ENCODE results near the gene CAPSL. TPM values are rescaled to one million over a fixed set of nuclear protein-coding genes. Genes with fewer than 3 reads are reported as not detected.
"Not testable (repeated sequence)": the region's sequence is repeated elsewhere in the genome, so short reads cannot be mapped to it uniquely, and the experiment has no call there.

Gene CAPSL
- total and polyA plus RNA-seq, 9 donors: 0.85 to 28.8 (median 1.8) TPM; not detected in 4

GRCh38 chr5:35856765-35857351, 81.6 kb downstream of the CAPSL start, which contains the start of gene IL7R:
Gene IL7R, plus strand, starts transcription at chr5:35856891. Its CDS starts 87 bp downstream, at chr5:35856978.
- H3K4me1 ChIP-seq (ENCODE audit: insufficient read depth): peaks cover 10% of the 10 kb centered on the region
- intact Hi-C loops (cut with DNase I): no loop called here
- H3K9me3 ChIP-seq: no peaks in the 10 kb centered on the region
- 2 to 7% (median 5%) methylated on average over 1 of the region's 1 CpG for WGBS, 3 donors
- H3K27me3 ChIP-seq: no peaks in the 10 kb centered on the region
- no peak within 1 kb of the TSS for H3K4me3 ChIP-seq
- DNase-seq: no peak
- H3K36me3 ChIP-seq: no peaks in the 10 kb centered on the region
- H3K27ac ChIP-seq: no peak within 1 kb of the TSS
- TF ChIP-seq CTCF (IDR thresholded peaks at IDR 0.05) (no peak), EP300 (IDR thresholded peaks at IDR 0.05) (no peak), POLR2A (IDR thresholded peaks at IDR 0.05) (no peak)

GRCh38 chr5:35856186-35856764, 82.1 kb downstream of the CAPSL start:
- 94 to 96% (median 94%) methylated on average over 5 of the region's 5 CpGs for WGBS, 3 donors
- H3K4me3 ChIP-seq; intact Hi-C loops (cut with DNase I); H3K27ac ChIP-seq; H3K36me3 ChIP-seq; DNase-seq; H3K9me3 ChIP-seq; H3K27me3 ChIP-seq: not testable (repeated sequence)
- H3K4me1 ChIP-seq (ENCODE audit: insufficient read depth): peaks cover 12% of the 10 kb centered on the region

GRCh38 chr5:35855187-35855586, 83.2 kb downstream of the CAPSL start:
- 43 to 53% (median 51%) methylated on average over 1 of the region's 1 CpG for WGBS, 3 donors

More at GRCh38 chr5:35855187-35855586, 83.2 kb downstream of the CAPSL start:
- no peak for DNase-seq
- Histone ChIP-seq H3K4me1 (ENCODE audit: insufficient read depth) (peaks cover 16% of the 10 kb centered on the region), H3K4me3 (no peak overlapping the region), H3K9me3 (no peaks in the 10 kb centered on the region), H3K27ac (no peak overlapping the region), H3K36me3 (no peaks in the 10 kb centered on the region), H3K27me3 (no peaks in the 10 kb centered on the region)
- TF ChIP-seq POLR2A (IDR thresholded peaks at IDR 0.05) (no peak), CTCF (IDR thresholded peaks at IDR 0.05) (no peak), EP300 (IDR thresholded peaks at IDR 0.05) (no peak)
- intact Hi-C loops (cut with DNase I): no loop called here

Small RNAs within 50 kb of the gene (small RNA-seq; reads per million reads assigned to genes)
- gene AC112204.1: not detected

Other genes starting within 250 kb of the CAPSL start
- 1 to 10 TPM in 5 of 7 donors, under 1 TPM in 2; 0.28 to 3.7 (median 3.2) TPM for gene IL7R, start 81.7 kb downstream of the CAPSL start, total RNA-seq
- gene IL7R, start 81.7 kb downstream of the CAPSL start, polyA plus RNA-seq: 10 to 100 TPM in 1 of 2 donors, 1 to 10 TPM in 1; 1.5 to 11.3 TPM
- gene UGT3A1, start 52.8 kb upstream of the CAPSL start, total RNA-seq: not detected
- not detected for gene UGT3A1, start 52.8 kb upstream of the CAPSL start, polyA plus RNA-seq
- not detected for gene UGT3A2, start 128.3 kb upstream of the CAPSL start, total RNA-seq
- under 1 TPM in 1 of 2 donors, not detected in 1; 0.23 TPM for gene UGT3A2, start 128.3 kb upstream of the CAPSL start, polyA plus RNA-seq
- 1 to 10 TPM; 5.4 to 8.8 (median 6.3) TPM for gene LMBRD2, start 213.3 kb upstream of the CAPSL start, total RNA-seq
- 1 to 10 TPM; 2.0 to 6.5 TPM for gene LMBRD2, start 213.3 kb upstream of the CAPSL start, polyA plus RNA-seq
- gene SKP2, start 213.5 kb upstream of the CAPSL start, total RNA-seq: 10 to 100 TPM in 4 of 7 donors, 1 to 10 TPM in 3; 7.9 to 15.4 (median 13.7) TPM
- gene SKP2, start 213.5 kb upstream of the CAPSL start, polyA plus RNA-seq: 1 to 10 TPM; 4.5 to 10.0 TPM

Data from ovary (tissue), 9 donors.